Retinal pigment epithelial cell (primary cell): Measurements from ENCODE around the gene PAGE2.
"Not testable (repeated sequence)": the region's sequence is repeated elsewhere in the genome, so short reads cannot be mapped to it uniquely, and the experiment has no call there.

Experiments
- DNase-seq: peaks from one replicate; pipeline ENCODE4 v3.0.0-alpha.2; 2010; ENCODE audit warnings: low read depth
- H3K4me3 ChIP-seq: 2 replicates; pipeline ENCODE4 v1.5.1; 2011; ENCODE audit warnings: mild to moderate bottlenecking, low read length, control low read depth, moderate library complexity
- CTCF ChIP-seq: conservative IDR thresholded peaks from 2 replicates; pipeline ENCODE4 v1.5.1; 2011; ENCODE audit warnings: low read depth, low read length, control low read depth, inconsistent platforms

The PAGE2 gene

GRCh38 chrX:55088795-55089489 is at the start of gene PAGE2:
Gene PAGE2, plus strand, starts transcription at chrX:55089018. Its CDS starts 1,003 bp downstream, at chrX:55090021.
- TF ChIP-seq CTCF: no peak
- DNase-seq: no peak
- H3K4me3 ChIP-seq: no peak within 1 kb of the TSS

GRCh38 chrX:55039471-55039870 is 49.3 kb upstream of the PAGE2 start:
- TF ChIP-seq CTCF: no peak
- H3K4me3 ChIP-seq: no peak overlapping the region
- no peak for DNase-seq

GRCh38 chrX:55041514-55041913 is 47.3 kb upstream of the PAGE2 start:
- no peak for TF ChIP-seq CTCF
- H3K4me3 ChIP-seq: no peak overlapping the region
- no peak for DNase-seq

GRCh38 chrX:55050599-55050998 is 38.2 kb upstream of the PAGE2 start:
- not testable (repeated sequence) for DNase-seq, H3K4me3 ChIP-seq

GRCh38 chrX:55056820-55057674 is 31.8 kb upstream of the PAGE2 start:
- DNase-seq: no peak
- no peak for TF ChIP-seq CTCF
- no peak overlapping the region for H3K4me3 ChIP-seq

GRCh38 chrX:55057675-55058249 is 31.1 kb upstream of the PAGE2 start:
- no peak overlapping the region for H3K4me3 ChIP-seq
- TF ChIP-seq CTCF: peak; percentile 73
- no peak for DNase-seq

- not testable (repeated sequence) for H3K4me3 ChIP-seq, DNase-seq
Observed at GRCh38 chrX:55067180-55067579, 21.6 kb upstream of the PAGE2 start.

GRCh38 chrX:55072286-55072685 is 16.5 kb upstream of the PAGE2 start:
- no peak overlapping the region for H3K4me3 ChIP-seq
- TF ChIP-seq CTCF: no peak
- DNase-seq: no peak
